Hematopoietic multipotent progenitor cell treated with erythropoietin and hydrocortisone succinate and interleukin-3 and kit ligand, for 6 days (in vitro differentiated cells): Measurements from ENCODE around the gene PLXNA4.

Experiments
- DNase-seq: peaks from one replicate; pipeline ENCODE4 v3.0.0-alpha.2; 2015

Gene PLXNA4

DNA sequence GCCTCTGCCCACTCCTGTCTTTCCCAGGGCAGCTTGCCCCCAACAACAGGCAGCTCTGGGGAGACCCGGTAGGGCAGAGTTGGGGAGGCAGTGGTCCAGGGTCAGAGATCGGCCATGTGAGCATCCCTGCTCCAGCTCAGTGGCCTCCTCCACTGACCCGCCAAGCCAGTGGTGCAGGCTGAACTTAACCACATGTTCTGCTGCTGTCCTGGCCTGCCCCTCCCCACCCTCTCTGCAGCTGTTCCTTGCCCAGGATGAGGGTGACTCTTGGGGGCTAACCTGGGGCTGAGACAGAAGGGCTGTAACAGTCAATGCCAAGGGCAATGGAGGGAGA, 349.3 kb downstream of the PLXNA4 start:
- no peak for DNase-seq

DNA sequence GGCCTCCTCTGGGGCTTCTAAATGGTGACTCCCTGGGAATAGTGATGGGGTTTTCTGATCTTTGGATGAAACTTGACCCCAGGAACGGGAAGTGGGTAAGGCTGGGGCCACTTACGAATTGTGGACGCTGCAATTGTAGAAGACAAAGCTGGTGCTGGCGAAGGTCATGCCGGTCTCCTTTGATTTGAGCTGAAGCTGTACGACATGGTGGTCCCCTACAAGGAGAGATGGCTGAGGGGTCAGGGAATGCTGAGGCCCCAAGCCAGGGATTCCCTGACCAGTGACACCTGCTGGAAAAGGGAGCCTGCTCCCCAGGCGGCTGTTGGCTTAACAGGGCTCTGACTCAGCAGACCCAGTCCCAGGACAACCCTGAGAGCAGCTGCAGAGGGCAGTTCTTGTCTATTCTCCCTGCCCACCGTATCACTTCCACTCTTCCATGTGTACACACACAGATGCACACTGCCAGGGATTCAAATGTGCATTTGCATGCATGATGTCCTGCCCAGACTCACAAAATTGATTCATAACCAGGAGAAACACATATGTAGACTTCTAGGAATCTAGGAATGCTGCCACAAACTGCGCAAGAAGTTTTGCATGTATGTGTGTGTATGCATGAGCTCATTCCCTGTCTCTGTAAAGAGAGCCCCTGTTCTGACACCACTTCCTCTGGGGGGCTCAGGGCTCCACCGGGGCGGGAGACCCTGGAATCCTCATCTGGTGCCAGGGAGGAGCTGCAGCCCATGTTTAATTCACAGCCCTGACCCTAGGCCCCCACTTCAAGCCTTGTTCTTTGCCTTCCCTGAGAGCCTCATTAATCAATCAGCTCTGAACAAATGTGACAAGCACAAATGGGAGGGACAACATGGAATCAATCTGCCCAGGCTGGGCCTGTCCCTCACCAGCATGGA, 350.0 kb downstream of the PLXNA4 start:
- DNase-seq, result no peak

DNA sequence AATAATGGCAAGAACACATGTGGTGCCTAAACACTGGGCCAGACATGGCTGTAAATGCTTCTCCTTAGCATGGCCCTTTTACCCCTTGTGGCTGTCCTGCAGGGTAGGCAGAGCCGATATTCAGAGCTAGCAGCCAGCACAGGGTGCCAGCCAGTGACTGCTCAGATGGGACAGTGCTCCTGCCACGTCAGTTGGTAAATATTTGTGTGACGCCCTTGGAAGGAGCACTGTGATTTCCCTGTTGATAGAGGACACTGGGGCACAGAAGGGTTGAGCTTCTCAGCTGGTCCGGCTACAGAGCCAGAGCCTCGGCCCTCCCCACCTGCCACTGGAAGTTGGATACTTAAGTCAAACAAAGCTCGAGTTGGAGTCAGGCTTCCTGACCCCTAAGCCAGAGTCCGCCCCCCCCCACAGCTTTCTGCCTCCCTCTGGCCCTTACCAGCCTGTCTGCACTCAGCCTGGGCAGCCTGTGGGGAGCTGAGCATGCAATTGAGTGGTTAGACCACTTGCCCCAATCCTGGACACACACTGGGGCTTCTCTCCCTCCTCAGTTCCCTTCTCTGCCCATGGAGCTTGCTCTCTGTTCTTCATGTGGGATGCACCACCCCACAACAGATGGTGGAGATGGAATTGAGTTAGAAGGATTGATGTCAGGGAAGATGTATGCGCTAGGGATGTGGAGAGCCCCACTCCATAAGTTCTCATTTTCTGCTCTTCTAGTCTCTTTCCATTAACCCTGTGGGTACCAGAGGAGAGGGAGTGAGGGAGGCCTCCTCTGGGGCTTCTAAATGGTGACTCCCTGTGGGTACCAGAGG, 350.8 kb downstream of the PLXNA4 start:
- no peak for DNase-seq

- no peak for DNase-seq
These were observed 354.9 kb downstream of the PLXNA4 start for GRCh38 chr7:132221356-132221755.

- no peak for DNase-seq
These were observed 356.2 kb downstream of the PLXNA4 start for GRCh38 chr7:132220060-132220459.

DNA sequence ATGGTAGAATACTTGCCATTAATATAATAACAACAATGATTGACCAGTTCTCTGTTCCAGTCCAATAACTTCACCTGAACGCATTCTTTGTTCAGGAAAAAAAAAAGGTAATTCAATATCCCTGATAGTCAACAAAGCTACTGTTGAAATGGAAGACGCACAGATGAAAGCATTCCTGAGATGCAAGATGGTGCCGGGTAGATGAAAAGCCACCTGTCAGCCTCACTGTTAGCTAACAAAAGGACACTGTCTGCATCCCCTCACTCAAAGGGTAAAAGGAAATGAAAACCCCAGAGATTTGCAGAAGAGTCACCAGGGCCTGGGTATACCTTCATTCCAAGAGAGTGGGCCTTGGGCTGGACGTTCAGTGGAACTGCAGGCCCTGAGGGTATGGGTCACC, 357.4 kb downstream of the PLXNA4 start:
- DNase-seq, result no peak

DNA sequence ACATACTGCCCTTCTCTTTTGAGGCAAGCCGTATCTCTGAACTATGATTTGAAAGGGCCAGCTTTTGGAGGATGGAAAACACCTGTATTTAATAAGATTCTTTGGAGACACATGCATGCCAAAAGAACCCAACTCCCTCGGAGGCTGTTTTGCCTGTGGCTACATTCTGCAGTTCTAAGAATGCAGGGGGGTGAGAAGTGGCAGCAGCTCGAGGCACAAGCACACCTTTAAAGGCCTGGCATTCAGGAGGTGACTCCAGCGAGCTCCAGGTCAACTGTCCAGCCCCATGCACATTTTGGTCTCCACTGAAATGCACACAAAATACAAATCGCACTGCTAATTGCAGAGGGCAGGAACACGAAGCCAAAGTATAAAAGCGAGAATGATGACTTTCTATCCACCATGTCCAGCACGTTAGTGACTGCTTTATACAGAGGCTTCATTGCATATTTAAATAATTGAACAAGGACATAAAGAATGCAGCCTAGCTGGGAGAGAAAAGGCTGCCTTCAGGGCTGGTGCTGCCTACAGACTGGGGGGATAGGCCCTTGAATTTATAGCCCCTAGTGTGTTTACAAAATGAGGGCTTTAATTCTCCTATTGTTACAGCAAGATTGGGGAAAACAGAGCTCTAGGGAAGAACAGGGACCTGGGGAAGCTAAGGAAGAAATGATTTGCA, 359.3 kb downstream of the PLXNA4 start:
- no peak for DNase-seq

GRCh38 chr7:132214452-132214851, 361.8 kb downstream of the PLXNA4 start:
- DNase-seq, result no peak

GRCh38 chr7:132213583-132213982, 362.7 kb downstream of the PLXNA4 start:
- no peak for DNase-seq

DNA sequence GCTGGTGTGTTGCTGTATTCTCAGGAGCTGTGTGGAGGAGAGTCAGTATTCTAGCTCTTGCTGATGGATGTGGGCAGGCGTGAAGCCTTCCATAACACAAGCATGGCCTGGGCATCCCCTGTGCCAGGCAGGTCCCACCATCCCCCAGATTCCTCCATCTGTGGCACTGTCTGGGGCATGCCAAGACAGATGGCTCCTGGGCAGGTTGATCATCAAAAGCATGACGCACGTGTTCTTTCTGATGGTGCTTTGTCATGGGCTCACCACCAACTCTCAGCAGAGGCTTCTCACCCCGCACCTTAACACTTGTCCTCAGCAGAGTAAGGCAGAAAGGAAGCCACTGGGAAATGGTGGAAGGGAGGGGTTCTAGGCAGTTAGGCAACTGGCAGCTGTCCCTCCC, 364.3 kb downstream of the PLXNA4 start:
- DNase-seq, result no peak

DNA sequence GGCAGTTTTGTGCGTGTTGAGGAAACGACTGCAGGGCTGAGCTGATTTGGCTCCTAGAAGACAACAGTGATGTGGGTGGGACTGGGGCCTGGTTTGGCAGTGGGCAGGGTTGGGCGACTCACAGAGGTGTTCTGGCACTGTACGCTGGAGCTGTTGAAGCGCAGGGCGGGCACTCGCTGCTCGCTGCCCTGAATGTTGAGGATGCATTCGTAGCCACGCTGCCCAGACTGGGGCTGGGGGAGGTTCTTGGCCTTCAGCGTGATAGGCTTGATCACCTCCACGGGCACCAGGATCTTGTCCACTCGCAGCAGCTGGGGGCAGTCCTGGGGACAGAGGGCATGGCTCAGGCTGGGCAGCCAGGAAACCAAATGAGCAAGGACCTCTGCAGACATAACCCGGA, 365.4 kb downstream of the PLXNA4 start:
- no peak for DNase-seq

DNA sequence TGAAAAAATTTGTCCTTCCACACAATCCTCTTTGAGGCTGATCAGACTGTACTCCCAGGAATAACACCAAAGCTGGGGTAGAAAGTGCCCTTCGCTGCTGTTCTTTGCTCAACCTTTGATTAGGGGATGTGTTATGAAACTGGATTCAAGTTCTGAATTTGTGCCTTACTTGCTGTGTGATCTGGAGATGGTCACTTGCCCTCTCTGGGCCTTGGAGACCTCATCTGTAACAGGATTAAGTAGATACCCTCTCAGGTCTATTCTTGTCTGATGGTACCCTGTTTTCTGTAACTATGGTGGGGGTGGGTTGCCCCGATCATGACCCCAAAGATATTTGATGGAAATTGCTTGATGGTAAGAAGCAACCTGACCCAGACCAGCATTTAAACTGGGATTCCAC, 368.5 kb downstream of the PLXNA4 start:
- no peak for DNase-seq

DNA sequence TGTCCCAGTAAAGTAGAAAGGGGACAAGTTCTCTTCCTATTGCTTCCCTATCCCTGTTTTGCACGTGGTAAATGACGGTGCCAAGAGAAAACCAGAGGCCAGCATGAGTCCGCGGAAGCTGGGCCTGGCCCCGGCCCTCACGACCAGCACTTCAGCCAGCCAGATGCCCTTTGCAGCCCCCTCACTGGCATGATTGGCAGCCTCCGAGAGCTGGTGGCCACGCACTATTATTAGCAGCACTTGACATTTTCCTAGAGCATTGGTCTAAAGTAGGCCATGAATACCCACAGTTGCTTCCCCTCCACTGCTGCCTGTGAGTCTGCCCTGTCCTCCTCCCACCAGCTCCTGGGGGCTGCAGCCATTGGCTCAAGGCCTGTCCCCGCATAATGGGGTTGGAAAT, 369.1 kb downstream of the PLXNA4 start:
- DNase-seq, result no peak

DNA sequence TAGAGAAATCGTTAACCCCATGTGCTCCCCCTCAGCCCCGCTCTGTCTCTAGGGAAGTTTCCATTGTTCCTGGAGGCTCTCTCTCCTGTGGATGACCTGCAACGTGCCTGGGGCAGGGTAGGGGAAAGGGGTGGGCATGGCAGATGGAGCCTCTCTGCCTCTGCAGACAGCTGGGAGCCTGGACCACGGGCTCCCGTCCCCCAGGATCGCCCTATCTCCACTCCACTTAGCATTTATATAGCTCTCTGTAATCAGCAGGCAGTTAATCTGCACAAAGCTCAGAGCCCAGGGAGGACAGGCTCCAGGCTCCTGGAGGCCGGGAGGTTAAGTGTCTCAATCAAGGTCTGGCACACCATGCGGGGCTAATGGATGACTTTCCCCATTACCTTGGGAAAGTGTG, 369.7 kb downstream of the PLXNA4 start:
- DNase-seq, result no peak

DNA sequence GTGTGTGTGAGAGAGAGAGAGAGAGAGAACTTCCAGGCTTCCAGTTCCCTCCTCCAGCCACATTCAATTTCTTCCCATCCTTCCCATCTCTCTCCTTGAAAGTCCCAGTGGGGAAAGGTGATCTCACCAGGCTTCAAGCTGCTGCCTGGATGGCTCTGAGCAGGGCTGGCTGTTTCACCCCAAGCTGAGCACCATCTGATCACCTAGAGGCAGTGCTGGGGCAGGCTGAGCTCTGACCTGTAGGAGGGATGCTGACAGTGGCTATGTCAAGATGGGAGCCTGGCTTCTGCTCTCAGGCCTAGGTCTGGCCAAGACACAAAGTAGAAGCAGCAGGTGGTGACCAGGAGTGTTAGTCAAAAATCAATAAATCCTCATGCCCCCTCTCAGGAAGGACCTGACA, 370.8 kb downstream of the PLXNA4 start:
- no peak for DNase-seq

DNA sequence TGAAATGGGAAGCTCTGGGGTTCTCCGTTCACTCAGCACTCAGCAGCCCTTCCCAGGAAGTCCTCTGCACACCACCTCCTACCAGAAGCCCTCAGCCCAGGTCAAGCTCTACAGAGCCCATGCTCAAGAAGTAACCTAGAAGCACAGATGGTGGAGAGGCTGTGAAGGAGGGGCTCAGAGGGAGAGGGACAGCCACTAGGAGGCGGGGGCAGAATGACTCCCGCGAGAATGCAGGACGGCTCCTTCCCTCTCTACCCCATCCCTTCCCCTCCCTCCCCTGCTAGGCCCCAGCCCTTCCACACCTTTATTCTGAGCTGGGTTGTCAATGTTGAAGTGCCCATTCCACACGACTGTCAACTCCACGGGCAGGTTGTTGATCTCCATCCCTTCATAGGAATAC, 373.2 kb downstream of the PLXNA4 start:
- DNase-seq, result no peak

GRCh38 chr7:132202541-132202940, 373.7 kb downstream of the PLXNA4 start:
- DNase-seq, result no peak

DNA sequence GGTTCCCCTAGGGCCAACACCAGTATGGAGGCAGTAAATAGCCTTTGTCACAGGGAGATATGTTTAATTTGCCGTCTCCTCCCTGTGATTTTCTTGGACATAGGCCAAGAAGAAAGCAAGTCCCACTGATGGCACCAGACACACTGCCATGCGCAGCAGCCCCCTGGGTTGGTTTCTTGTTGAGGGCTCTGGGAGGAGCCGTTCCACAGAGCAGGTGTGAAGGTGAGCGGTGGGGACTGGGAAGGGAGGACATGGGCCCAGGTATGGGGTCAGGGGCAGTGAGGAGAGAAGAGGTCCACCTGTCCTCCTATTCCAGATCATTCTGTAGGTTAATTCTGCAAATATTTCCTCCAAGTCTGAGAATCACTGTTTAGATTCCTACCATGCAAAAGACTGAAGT, 376.1 kb downstream of the PLXNA4 start:
- no peak for DNase-seq

DNA sequence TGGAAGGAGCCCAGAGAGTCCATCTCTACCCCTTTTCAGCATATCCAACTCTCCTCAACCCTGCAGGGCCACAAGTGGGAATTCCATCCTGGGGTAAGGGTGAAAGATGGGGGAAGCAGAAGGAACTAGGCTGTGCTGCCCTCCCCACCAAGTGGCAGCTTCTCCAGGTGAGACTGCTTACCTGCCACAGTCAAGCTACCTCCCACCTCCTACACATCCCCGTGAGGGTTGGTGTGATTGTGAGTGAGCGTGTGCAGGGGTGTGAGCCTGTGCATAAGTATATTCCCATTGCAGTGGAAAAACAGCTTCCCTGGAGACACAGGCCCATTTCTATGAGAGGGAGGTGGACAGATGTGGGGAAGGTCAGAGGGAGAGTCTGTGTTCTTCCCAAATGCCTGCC, 376.6 kb downstream of the PLXNA4 start:
- no peak for DNase-seq

DNA sequence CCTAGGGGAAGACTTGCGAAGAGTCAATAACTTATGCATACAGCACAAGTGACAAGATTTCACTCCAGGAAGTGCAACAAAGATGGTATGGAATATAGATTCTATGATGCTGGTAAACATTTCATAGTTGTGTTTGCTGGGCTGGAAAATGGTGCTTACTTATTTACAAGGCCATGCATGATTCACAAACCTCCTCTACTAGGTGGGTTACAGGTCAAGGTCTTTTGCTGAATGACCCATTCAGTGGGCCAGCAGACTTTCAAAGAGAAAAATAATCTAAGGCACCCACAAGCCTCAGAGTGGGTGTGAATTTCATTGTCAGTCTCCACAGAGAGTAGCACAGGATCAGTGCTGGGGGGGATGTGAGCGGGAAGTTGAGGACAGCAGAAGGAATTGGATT, 378.5 kb downstream of the PLXNA4 start:
- no peak for DNase-seq

GRCh38 chr7:132193898-132194297, 382.4 kb downstream of the PLXNA4 start:
- DNase-seq, result no peak

GRCh38 chr7:132192809-132193208, 383.5 kb downstream of the PLXNA4 start:
- no peak for DNase-seq

- DNase-seq, result no peak
These were observed 384.9 kb downstream of the PLXNA4 start for GRCh38 chr7:132191418-132191817.

GRCh38 chr7:132190683-132191082, 385.6 kb downstream of the PLXNA4 start:
- no peak for DNase-seq
